ENCODE results near the gene PRODH2.
A peak's percentile ranks its signal among the peaks of the same experiment; 100 is the strongest.
"Not testable (repeated sequence)": the region's sequence is repeated elsewhere in the genome, so short reads cannot be mapped to it uniquely, and the experiment has no call there.

The PRODH2 gene

DNA sequence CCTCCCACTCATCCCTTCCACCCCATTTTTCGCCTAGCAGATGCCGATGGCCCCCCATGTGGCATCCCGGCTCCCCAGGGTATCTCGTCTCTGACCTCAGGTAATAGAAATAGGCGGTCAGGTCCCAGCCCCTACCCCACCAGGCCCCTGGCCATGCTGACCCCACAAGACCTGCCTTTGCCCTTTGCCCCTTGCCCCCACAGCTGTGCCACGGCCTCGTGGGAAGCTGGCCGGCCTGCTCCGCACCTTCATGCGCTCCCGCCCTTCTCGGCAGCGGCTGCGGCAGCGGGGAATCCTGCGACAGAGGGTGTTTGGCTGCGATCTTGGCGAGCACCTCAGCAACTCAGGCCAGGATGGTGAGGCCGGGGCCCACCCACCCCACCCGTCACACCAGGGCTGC, 31.9 kb downstream of the PRODH2 start:
- DNase-seq: no peak

- DNase-seq: no peak
These were observed 32.6 kb downstream of the PRODH2 start for GRCh38 chr19:35780058-35780457.

DNA sequence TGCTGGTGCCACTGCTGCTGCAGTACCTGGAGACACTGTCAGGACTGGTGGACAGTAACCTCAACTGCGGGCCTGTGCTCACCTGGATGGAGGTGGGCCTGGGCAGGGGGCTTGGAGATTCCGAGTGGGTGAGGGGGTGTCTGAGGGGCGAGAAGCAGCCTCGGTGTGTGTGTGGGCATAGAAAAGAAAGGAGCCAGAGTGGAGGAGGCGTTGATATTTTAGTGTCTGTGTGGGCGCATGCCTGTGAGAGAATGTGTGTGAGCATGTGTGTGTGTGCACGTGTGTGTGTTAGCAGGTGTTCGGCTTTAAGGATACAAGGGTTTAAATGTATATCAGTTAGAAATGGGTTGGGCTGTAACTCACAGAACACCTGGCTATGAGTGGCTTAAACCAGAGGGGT, 33.6 kb downstream of the PRODH2 start:
- DNase-seq: no peak

GRCh38 chr19:35777961-35778360, 34.7 kb downstream of the PRODH2 start:
- no peak for DNase-seq

DNA sequence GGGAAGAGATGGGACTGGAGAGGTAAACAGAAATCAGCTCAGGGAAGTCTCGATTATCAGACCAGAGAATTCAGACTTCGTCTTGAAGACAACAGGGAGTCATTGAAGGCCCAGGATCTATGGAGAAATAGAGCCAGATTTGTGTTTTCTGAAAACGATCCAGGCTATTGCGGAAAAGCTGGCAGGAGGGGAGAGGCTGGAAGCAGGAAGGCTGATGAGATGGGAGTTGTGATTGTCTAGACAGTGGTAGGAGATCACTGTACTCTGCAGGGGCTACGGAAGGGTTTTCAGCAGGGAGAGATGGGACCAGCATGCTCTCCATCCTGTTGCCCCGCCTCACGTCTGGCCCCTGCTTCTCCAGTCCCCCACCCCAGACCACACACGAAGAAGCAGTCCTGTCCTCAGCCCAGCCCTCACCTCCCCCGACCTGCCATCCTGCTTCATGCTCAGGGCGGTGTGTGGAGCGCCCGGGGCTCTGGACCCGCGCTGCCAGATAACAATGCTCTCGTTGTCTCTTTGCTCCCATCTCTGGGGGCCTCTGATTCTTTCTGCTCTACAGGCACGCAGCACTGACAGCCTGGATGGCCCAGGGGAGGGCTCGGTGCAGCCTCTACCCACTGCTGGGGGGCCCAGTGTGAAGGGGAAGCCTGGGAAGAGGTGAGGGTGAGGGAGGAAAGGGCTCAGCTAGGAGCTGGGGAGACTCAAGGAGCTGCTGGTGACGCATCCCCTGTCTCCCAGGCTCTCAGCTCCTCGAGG, 35.4 kb downstream of the PRODH2 start:
- DNase-seq: no peak

- DNase-seq: no peak
These were observed 36.4 kb downstream of the PRODH2 start for GRCh38 chr19:35776102-35776788.

GRCh38 chr19:35775298-35776101, 37.1 kb downstream of the PRODH2 start, which contains the start of gene ARHGAP33:
Gene ARHGAP33, plus strand, starts transcription at chr19:35775564. Its CDS starts 95 bp downstream, at chr19:35775659.
- peak; percentile 95 for DNase-seq

DNA sequence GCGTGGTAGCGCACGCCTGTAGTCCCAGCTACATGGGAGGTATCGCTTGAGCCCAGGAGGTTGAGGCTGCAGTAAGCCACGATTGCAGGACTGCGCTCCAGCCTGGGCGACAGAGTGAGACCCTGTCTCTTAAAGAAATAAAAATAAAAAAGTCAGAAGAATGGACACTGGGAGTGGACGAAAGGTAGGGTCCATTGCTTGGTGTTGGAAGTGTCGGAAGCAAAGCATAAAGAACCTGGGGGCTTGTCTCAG, 37.7 kb downstream of the PRODH2 start:
- DNase-seq: no peak

DNA sequence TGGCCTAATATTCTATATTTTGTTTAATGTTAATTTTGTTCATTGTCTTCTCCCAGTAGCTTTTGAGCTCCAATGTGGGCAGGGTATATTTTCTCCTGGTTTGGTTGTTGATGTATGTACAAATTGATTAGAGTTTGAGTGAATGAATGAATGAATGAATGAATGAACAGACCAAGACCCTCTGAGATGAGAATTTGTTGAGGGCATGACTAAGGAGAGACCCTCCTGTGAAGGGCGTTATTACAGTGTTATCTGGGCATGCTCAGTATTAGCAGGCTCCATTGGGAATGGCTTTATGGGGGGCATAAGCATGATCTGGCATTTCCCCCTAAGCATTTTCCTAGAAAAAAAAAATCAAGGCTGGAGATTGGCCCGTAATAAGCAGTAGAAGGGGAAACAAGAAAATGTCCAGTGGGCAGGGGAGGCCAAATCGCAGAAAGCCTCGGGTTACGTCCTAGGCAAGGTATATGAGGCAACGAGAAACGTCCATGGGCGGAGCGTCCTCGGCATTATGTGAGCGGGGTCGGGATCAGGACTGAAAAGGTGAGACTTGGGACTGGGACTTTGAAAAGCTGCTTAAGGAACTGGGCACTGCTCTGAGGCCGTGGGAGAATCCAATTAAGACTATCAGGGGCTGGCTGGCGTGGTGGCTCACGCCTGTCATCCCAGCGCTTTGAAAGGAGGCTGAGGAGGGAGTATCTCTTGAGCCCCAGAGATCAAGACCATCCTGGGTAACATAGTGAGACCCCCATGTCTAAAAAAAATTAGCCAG, 38.2 kb downstream of the PRODH2 start:
- no peak for DNase-seq

DNA sequence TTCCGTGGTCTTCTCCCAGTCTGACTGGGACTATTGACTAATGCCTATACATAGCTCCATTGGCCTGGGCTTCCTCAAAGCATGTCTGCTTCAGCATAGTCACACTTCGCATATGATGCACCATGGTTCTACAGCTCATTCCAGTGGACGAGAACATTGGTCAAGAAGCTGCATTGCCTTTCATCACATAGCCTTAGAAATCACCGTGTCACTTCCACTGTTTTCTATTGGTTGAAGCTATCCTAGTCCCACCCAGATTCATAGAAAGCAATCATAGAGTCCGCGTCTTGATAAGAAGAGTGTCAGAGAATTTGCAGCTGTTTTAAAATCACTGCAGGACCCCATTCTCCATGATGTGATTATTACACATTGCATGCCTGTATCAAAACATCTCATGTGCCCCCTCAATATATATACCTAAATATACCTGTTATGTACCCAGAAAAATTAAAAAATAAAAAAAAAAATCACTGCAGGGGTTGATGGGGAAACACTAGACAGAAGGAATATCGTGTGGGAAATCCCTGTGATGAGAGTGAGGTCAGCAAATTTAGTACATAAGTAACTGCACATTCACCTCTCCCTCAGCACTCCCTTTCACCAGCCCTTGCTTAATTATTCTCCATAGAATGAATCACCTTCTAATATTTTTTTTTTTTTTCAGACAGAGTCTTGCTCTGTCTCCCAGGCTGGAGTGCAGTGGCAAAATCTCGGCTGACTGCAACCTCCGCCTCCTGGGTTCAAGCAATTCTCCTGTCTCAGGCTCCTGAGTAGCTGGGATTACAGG, 39.4 kb downstream of the PRODH2 start:
- no peak for DNase-seq

- not testable (repeated sequence) for DNase-seq
These were observed 40.3 kb downstream of the PRODH2 start for GRCh38 chr19:35772362-35772761.

- DNase-seq: no peak
These were observed 44.6 kb downstream of the PRODH2 start for GRCh38 chr19:35768082-35768421.

- DNase-seq: no peak
These were observed 45.2 kb downstream of the PRODH2 start for GRCh38 chr19:35767288-35768081.

DNA sequence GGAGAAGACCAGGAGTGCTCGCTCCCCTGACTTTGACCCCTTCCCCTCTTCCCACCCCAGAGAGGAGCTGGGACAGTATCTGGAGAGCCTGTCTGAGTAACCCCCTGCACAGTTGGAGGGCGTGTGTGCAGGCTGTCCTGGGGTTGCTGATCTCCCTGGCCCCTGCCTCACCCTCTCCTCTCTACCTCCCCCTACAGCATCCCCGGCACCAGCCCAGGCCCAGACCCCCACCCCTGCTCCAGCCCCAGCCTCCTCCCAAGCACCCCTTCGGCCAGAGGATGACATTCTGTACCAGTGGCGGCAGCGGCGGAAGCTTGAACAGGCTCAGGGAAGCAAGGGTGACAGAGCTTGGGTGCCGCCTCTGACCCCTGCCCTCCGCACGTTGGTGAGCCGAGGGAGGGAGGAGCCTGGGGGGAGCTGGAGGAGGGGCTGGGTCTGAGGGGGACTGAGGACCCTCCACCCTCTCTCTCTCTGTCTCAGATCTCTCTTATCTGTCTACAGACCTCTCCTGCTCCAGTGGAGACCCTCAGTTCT, 46.0 kb downstream of the PRODH2 start:
- DNase-seq: no peak

DNA sequence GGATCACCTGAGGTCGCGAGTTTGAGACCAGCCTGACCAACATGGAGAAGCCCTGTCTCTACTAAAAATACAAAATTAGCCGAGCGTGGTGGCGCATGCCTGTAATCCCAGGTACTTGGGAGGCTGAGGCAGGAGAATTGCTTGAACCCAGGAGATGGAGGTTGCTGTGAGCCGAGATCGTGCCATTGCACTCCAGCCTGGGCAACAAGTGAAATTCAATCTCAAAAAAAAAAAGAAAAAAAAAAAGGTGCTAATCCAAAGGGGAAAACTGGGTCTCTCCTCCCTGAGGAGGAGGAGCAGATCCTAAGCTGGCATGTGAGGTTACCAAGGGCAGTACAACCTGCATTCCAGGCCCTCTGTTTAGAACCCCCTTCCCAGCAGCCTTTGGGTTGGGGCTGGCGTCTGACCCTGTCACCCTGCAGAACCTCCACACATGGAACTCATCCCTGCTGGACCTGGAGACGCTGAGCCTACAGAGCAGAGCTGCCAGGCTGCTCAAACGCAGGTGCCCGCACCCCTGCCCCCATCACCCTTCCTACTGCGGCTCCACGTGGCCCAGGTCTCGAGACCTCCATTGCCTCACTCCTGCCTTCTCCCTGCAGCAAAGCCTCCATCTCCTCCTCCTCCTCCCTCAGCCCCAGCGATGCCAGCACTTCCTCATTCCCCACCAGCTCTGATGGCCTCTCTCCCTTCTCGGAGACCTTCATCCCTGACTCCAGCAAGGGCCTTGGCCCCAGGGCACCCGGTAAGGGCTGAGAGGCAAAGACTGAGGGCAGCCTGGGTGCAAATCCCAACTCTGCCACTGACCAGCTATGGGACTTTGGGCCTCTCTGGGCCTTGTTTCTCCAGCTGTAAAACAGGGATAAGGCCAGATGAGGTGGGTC, 48.0 kb downstream of the PRODH2 start:
- no peak for DNase-seq

DNA sequence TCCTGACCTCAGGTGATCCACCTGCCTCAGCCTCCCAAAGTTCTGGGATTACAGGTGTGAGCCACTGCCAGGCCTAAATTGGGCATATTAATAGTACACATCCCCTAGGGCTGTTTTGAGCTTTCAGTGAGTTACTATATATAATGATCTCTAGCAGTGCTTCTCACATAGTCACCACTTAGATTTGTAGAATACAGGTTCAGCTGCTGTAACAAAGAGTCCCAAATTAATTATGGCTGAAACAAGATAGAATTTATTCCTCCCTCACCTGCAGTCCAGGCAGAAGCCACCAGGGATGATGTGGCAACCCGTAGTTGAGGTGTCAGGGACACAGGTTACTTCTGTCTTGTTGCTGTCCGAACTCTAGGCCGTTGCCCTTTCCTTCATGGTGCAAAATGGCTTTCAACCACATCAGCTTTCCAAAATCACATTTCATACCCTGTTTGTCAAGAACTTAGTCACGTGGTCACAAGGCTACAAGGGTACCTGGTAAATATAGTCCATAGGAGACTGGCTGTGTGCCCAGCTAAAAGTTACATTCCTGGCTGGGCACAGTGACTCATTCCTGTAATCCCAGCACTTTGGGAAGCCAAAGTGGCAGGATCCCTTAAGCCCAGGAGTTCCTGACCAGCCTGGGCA, 51.8 kb downstream of the PRODH2 start:
- DNase-seq: no peak

DNA sequence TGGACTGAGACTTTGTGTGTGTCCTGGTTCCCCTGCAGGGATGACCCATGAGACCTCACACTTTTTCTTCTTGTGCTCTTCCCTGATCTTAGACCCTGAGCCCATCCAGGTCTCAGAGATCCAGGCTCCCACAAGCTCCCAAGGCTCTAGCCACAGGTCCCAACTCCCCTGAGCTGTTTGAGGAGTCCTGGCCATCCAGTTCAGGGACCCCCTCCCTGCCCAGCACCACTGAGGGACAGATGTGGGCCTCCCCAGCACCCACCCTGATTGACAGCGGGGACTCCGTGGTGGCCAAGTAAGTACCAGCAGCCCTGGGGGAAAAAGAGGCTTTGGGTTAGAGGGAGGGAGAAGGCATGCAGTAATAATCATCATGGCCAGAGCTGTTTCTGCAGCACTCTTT, 52.9 kb downstream of the PRODH2 start:
- DNase-seq: no peak

DNA sequence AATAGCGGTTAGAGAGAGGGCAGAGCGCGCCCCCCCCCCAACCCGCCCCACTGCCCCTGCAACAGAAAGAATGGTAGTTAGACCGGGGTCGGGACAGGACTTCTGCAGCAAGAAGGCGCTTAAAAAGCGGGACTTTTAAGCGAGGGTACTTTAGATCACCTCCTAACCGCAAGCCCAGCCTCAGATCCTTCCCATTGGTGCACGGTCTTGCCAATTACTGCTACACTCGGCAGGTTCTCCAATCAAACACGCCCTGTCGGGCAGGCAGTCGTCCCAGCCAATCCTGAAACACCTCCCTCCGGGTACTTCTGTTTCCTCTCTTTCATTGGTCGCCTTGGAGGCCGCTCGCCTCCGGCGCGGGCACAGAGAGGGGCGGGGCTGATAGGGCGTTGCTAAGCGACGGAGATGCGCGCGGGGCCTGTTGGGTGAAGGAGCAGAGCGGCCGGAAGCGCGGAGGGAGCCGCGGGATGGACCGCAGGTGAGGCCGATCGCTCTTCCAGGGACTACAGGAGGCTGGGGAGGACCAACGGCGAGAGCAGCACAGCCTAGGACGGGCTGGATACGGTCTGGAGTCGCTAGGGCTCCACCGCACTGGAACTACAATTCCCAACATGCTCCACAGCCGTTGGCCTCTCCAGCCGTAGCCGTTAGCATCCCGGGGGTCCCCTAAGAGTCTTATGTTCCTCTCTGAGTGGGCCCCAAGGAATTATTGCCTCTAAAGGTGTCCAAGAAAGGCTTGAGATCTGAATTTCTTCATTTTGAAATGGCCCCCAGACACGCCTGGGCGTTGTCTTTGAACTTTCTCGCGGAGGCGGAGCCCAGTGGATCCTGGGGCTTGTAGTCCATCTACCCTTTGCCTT, 54.7 kb downstream of the PRODH2 start, which contains the start of gene PROSER3:
Gene PROSER3 (plus strand): TSS at position 428 of the 860 bp plus-strand sequence. CDS start 40 bp downstream, at position 468.
- DNase-seq: peak; percentile 98

Data from DMS79 treated with DMSO at 0.1 percent for 48 hours (cell line).